KMS-11 (cell line): Measurements from ENCODE around the gene NFASC.

Source experiments
- H2AFZ ChIP-seq: fragments of 200-600 bp; sonication (generic); 2 replicates; pipeline ENCODE4 v1.6.1; 2016; ENCODE audit warnings: antibody characterized with exemption, mixed run types, low read depth
- H3K27ac ChIP-seq: fragments of 200-600 bp; sonication (generic); 2 replicates; pipeline ENCODE4 v1.6.1; 2016; ENCODE audit warnings: mild to moderate bottlenecking, mixed run types
- H3K27me3 ChIP-seq: fragments of 200-600 bp; sonication (generic); 2 replicates; pipeline ENCODE4 v1.6.1; 2017; ENCODE audit warnings: mild to moderate bottlenecking, low read depth, mixed run types, moderate library complexity; ENCODE audit not compliant: insufficient read depth
- H3K36me3 ChIP-seq: fragments of 200-600 bp; sonication (generic); 2 replicates; pipeline ENCODE4 v1.6.1; 2017; ENCODE audit warnings: mild to moderate bottlenecking, mixed run types; ENCODE audit not compliant: insufficient read depth
- H3K4me1 ChIP-seq: fragments of 200-600 bp; sonication (generic); 2 replicates; pipeline ENCODE4 v1.6.1; 2016; ENCODE audit warnings: mild to moderate bottlenecking, low read depth, mixed run types; ENCODE audit not compliant: poor library complexity, severe bottlenecking
- H3K4me2 ChIP-seq: fragments of 200-600 bp; sonication (generic); 2 replicates; pipeline ENCODE4 v1.7.0; 2016; ENCODE audit warnings: mild to moderate bottlenecking, mixed run types
- H3K4me3 ChIP-seq: fragments of 200-600 bp; sonication (generic); IDR thresholded peaks from 2 replicates; pipeline ENCODE4 v1.6.1; 2017; ENCODE audit warnings: low read depth, low read length, mixed read lengths; ENCODE audit not compliant: insufficient read depth
- H3K79me2 ChIP-seq: fragments of 200-600 bp; sonication (generic); 2 replicates; pipeline ENCODE4 v1.6.1; 2016; ENCODE audit warnings: low read depth, mixed run types; ENCODE audit not compliant: insufficient read depth
- H3K9ac ChIP-seq: fragments of 200-600 bp; sonication (generic); 2 replicates; pipeline ENCODE4 v1.6.1; 2016; ENCODE audit warnings: mild to moderate bottlenecking, mixed run types
- H4K20me1 ChIP-seq: fragments of 200-600 bp; sonication (generic); 2 replicates; pipeline ENCODE4 v1.6.1; 2016; ENCODE audit warnings: mild to moderate bottlenecking, mixed run types; ENCODE audit not compliant: insufficient read depth
- CTCF ChIP-seq: fragments of 200-600 bp; sonication (generic); conservative IDR thresholded peaks from 2 replicates; pipeline ENCODE4 v1.6.1; 2017; ENCODE audit warnings: low read depth, mild to moderate bottlenecking, antibody characterized with exemption, low read length, moderate library complexity, mixed read lengths

Gene NFASC

DNA sequence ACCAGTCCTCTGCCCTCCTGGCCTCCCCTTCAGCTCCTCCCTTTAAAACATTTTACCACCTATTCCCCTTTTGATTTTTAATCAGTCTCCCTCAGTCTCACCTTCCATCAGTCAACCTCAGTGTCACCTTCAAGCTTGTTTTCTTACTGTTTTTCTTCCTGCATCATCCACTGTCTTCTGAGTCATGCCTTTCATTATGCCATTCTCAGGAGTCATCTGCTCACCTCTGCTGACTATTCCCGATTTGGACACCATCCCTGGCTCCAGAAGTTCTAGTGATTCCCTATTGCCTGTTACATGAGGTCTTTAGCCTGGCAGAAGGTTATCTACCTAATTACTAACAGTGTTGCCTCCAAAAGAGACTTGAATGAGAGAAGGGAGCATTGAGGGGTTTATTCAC is 23.9 kb downstream of the NFASC start:
- no peak for TF ChIP-seq CTCF
- H4K20me1 ChIP-seq = no peaks in the 10 kb centered on the region
- no peak overlapping the region for H2AFZ ChIP-seq
- no peak overlapping the region for H3K9ac ChIP-seq
- no peak overlapping the region for H3K27ac ChIP-seq
- no peaks in the 10 kb centered on the region for H3K36me3 ChIP-seq
- H3K79me2 ChIP-seq = no peaks in the 10 kb centered on the region
- H3K4me1 ChIP-seq = no peaks in the 10 kb centered on the region
- H3K27me3 ChIP-seq = no peaks in the 10 kb centered on the region; the same call in 1 of the 2 replicates
- no peak overlapping the region for H3K4me2 ChIP-seq
- H3K4me3 ChIP-seq = no peak overlapping the region

DNA sequence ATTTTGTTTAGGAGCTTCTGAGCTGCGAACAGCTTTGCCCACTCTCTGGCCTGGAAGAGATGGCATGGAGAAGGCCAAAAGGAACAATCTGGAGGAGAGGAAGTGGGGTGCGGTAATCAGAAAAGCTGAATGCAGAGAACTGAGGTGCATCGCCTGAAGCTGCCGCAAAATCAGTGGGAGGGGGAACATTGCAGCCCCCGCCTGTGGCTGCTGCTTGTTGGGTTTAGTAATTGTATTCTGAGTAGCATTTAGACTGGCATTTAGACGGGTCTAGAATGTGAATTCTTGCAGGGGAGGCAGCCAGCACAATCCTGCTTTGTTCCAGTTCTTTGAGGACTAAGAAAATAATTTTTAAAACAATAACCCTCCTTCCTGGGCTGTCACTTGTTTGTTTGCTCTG is 25.4 kb downstream of the NFASC start:
- Histone ChIP-seq H3K4me1 (no peaks in the 10 kb centered on the region), H4K20me1 (no peaks in the 10 kb centered on the region), H3K79me2 (no peaks in the 10 kb centered on the region), H3K4me2 (no peak overlapping the region), H3K27ac (no peak overlapping the region), H2AFZ (no peak overlapping the region), H3K9ac (no peak overlapping the region), H3K36me3 (no peaks in the 10 kb centered on the region), H3K4me3 (no peak overlapping the region), H3K27me3 (no peaks in the 10 kb centered on the region; the same call in 1 of the 2 replicates)
- no peak for TF ChIP-seq CTCF

GRCh38 chr1:204896787-204897469 is 26.3 kb downstream of the NFASC start:
- no peak for TF ChIP-seq CTCF
- H3K4me1 ChIP-seq = no peaks in the 10 kb centered on the region
- H3K36me3 ChIP-seq = no peaks in the 10 kb centered on the region
- no peak overlapping the region for H3K27ac ChIP-seq
- H3K4me2 ChIP-seq = no peak overlapping the region
- H4K20me1 ChIP-seq = no peaks in the 10 kb centered on the region
- no peaks in the 10 kb centered on the region; the same call in 1 of the 2 replicates for H3K27me3 ChIP-seq
- H2AFZ ChIP-seq = no peak overlapping the region
- H3K4me3 ChIP-seq = no peak overlapping the region
- no peak overlapping the region for H3K9ac ChIP-seq
- no peaks in the 10 kb centered on the region for H3K79me2 ChIP-seq

GRCh38 chr1:204900721-204901120 is 30.1 kb downstream of the NFASC start:
- no peak for TF ChIP-seq CTCF
- Histone ChIP-seq H3K4me1 (no peaks in the 10 kb centered on the region), H4K20me1 (no peaks in the 10 kb centered on the region), H2AFZ (no peak overlapping the region), H3K79me2 (no peaks in the 10 kb centered on the region), H3K27ac (no peak overlapping the region), H3K36me3 (no peaks in the 10 kb centered on the region), H3K27me3 (no peaks in the 10 kb centered on the region; the same call in 1 of the 2 replicates), H3K9ac (no peak overlapping the region), H3K4me2 (no peak overlapping the region), H3K4me3 (no peak overlapping the region)
